Medulla oblongata (tissue), 1 donor: ENCODE data around the gene CMTM5.
"Not testable (repeated sequence)": the region's sequence is repeated elsewhere in the genome, so short reads cannot be mapped to it uniquely, and the experiment has no call there.

ENCODE experiments used
- DNase-seq: peaks from one replicate; pipeline ENCODE4 v3.0.0-alpha.2; 2015; ENCODE audit errors: extremely low spot score

Gene CMTM5

DNA sequence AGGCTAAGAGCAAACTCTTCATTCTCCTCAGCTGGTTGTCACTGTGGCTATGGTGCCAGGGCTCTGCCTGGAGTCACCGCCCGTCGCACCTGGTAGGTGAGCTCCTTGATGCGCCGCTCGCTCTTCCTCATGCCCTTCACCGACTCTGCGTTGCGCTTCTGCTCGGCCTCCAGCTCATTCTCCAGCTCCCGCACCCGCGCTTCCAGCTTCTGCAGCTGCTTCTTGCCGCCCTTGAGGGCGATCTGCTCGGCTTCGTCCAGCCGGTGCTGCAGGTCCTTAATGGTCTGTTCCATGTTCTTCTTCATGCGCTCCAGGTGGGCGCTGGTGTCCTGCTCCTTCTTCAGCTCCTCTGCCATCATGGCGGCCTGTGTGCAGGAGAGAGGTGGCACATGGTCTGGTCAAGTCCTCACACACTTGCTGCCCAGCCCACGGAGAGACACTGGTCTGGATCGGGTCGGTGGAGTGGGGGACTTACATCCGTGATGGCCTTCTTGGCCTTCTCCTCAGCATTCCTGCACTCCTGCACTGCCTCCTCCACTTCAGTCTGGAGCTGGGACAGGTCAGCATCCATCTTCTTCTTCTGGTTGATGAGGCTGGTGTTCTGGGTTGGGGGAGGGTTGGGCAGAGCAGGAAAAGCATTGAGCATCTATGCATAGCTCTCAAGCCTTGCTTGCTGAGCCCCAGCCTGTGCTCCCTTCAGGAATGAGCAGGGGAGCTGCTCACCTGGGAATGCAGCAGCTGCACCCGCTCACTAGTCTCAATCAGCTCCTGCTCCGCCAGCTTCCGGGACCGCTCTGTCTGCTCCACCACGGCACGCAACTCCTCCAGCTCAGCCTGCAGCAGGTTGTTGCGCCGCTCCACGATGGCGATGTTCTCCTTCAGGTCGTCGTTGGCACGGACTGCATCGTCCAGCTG lies 38.3 kb downstream of the CMTM5 start:
- no peak for DNase-seq

DNA sequence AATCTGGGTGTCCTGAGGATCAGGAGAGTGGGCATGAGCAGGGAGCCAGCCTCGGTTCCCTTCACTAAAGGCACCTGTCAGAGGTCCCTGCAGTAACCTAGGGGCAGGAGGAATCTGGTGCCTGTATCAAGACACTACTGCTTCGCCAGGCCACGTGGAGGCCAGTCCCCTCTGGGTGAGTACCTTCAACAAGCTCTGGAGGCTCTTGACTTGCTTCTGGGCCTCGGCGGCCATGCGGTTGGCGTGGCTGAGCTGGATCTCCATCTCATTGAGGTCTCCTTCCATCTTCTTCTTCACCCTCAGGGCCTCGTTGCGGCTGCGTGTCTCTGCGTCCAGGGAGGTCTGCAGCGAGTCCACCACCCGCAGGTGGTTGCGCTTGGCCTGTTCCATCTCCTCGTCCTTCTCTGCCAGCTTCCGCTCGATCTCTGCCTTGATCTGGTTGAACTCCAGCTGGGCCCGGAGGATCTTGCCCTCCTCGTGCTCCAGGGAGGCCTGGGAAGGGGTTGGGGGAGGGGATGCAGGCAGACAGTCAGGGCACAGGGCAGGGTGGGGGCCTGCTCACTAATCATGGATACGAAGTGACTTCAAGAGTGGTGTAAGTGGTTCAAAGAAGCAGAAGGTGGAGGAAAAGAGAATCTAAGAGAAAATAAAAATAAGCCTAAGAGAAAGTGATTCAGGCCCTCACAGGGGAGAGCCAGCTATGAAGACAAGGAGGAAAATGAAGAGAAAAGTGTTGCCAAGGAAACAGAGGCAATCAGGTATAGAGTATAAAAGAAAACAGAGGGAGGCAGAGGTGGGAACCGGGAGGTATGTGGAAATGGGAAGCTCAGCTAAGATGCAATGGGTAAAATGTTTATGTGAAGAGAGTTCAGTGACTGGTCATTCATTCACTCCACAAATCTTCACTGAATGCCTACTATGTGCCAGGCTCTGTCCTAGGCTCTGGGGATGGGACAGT lies 39.3 kb downstream of the CMTM5 start:
- no peak for DNase-seq

DNA sequence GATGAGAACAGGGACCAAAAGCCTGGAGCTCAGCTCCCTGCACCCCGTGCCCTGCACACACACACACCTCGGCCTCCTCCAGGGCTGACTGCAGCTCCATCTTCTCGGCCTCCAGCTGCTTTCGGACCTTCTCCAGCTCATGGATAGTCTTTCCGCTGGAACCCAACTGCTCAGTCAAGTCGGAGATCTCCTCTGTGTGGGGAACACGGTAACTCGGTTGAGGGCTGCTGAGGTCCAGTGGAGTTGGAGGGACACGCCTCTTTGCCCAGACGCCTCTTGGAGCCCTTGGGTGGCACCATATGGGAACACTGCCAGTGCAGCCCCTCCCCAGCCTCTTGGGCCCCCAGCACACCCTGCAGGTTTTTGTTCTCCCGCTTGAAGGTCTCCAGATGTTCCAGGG lies 40.0 kb downstream of the CMTM5 start:
- DNase-seq = no peak

DNA sequence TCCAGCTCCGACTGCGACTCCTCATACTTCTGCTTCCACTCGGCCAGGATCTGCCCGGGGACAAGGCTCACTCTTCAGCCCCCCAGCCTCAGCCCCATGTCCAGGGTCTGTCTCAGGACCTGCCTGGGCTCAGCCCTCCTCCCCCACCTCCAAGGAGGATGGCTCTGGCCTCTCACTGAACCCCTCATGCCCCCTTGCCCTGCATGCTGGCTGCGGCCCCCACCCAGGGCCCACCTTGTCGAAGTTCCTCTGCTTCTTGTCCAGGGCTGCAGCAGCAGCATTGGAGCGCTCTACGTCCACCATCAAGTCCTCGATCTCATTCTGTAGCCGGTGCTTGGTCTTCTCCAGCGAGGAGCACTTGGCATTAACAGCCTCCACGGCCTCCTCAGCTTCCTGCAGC lies 40.4 kb downstream of the CMTM5 start:
- DNase-seq = not testable (repeated sequence)

DNA sequence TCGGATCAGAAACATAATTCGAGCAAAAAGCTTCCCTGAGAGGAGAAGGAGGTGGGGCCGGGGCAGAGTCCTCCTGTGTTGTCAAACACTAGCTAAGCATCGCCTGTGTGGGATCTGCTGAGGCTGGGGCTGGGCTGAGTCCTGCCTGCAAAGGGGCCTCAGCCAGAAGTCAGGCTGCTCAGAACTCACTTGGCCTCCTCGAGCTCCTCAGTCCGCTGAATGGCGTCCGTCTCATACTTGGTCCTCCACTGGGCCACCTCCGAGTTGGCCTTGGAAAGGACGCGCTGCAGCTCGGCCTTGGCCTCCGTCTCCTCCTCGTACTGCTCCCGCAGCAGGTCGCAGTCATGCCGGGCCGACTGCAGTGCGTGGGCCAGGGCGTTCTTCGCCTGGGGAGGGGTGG lies 41.2 kb downstream of the CMTM5 start:
- DNase-seq = no peak

DNA sequence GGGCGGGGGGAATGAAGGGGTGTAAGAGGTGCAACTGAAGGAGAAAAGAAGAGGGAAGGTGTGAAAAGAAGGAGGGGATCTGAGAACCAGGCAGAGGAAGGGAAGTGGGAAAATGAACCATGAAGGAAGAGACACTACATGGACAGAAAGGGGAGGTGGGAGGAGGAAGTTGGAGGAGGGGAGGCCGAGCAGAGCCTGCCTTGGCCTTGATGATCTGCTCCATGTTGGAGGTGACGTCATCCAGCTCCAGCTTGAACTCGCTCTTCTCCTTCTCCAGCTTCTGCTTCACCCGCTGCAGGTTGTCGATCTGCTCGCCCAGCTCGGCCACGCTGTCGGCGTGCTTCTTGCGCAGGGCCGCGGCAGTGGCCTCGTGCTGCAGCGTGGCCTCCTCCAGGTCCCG lies 42.8 kb downstream of the CMTM5 start:
- not testable (repeated sequence) for DNase-seq

DNA sequence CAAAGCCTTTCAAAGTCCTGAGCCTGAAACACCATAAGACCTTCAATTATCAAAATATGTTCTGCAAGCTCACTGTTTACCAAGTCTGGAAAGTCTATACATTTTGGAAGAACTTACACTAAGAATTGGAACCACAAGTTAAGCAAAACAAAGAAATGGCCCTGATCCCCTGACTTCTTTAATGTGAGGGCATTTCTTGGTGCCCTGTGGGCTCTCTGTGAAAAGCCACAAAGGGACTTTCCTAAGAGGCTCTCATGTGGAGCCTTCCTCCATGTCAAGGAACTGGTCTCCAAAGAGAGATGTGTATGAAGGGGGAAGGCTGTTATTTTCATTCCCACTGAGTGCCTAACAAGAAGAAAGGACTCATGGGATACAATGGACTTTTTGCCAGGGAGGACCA lies 44.7 kb downstream of the CMTM5 start:
- no peak for DNase-seq

DNA sequence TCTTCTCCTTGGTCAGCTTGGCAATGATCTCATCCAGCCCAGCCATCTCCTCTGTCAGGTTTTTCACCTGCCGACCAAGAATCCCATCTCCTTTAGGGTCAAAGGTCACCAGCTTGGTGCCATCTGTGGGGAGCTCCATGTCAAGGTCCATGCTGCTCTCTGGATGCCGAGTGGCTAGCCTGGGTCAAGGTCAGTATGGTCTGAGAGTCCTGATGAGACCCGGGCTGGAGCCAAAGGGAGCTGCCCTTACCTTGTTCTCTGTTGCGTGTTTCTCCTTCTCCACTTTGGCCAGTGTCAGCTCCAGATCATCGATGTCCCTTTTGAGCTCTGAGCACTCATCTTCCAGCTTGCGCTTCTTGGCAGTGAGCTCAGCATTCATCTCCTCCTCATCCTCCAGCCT lies 46.8 kb downstream of the CMTM5 start:
- DNase-seq = no peak

DNA sequence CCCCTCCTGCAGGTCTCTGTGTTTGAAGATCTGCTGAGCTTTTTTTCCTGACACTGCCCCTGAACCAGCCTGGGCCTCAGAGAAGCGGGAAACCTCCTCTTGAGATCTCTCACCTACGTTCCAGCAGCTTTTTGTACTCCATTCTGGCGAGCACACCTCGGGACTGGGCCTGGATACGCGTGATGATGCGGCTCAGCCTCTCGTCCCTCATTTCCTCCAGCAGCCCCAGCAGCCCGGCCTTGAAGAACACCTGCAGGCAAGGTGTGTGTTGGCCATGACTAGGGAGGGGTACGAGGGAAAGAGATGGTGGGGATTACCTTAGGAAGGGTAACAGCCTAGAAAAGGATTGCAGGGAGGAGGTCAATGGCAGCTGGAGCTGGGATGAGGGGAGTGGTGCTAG lies 48.3 kb downstream of the CMTM5 start:
- no peak for DNase-seq

DNA sequence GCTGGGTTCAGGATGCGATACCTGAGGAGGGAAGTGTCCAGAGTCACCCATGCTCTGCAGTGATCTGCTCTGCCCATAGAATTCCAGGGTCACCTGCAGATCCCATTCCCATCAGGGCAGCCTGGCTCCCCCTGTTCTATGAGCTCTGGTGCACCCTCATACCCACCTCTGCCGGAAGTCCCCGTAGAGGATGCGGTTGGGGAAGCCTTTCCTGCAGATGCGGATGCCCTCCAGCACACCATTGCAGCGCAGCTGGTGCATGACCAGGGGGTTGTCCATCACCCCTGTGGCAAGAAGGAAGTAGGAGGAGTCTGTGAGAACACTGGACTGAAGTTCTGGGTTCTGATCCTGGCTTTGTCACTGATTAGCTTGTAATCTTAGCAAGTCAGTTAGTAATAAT lies 49.0 kb downstream of the CMTM5 start:
- DNase-seq = not testable (repeated sequence)

DNA sequence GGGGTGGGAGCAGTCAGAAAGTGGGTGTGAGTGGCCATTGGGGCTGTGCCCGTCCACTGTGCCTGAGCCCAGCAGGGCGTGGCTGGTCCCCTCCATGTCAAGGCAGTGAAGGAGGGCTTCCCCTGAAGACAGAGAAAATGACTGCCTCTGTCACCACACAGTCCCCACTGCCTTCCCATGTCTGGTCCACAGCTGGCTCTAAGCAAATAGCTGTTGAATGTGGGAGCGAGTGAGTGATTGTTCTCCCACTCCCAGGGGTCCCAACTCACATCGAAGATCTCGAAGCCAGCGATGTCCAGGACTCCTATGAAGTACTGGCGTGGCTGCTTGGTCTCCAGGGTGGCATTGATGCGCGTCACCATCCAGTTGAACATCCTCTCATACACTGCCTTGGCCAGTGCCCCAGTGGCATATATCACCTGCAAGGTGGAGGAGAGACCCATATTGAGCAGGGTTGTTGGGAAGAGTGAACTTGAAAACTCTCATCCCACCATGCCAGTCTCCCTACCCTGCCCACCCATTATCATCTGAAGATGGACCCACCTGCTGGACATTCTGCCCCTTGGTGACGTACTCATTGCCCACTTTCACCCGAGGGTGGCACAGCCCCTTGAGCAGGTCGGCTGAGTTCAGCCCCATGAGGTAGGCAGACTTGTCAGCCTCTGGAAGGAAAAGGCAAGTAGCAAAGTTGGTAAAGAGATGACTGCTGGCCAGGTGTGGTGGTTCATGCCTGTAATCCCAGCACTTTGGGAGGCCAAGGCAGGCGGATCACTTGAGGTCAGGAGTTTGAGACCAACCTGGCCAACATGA lies 52.0 kb downstream of the CMTM5 start:
- DNase-seq = no peak
